ENCODE data around the gene OR11H7. TPM values are rescaled to one million over a fixed set of nuclear protein-coding genes. Genes with fewer than 3 reads are reported as not detected.
"Not testable (repeated sequence)": the region's sequence is repeated elsewhere in the genome, so short reads cannot be mapped to it uniquely, and the experiment has no call there.

The OR11H7 gene
- total RNA-seq, 2 experiments from 2014 or later, result not detected

DNA sequence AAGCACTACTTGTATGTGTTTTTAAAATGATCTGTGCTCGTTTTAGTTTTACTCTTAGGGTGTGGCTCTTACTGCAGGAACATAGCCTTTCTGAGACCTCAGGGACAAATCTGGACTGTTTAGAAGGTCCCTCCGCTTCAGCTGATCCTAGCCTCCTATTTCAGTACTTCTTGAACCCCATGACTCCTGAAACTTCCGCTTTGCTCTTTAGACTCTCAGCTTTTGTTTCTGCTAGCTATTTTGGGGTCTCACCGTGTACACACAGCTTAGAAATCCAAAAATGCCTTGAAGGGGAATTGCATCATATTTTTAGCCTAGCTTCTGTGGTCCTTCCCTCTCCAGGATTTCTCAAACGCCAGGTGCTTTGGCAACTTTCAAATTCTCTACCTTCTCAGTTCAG, 29.8 kb upstream of the OR11H7 start:
- no peaks in the 10 kb centered on the region for H3K4me1 ChIP-seq (ENCODE audit: insufficient read depth, low read length, poor library complexity, severe bottlenecking)
- no peak overlapping the region for H3K4me2 ChIP-seq (ENCODE audit: low read length)
- H3K9me2 ChIP-seq (ENCODE audit: insufficient read depth, low read length), result no peaks in the 10 kb centered on the region
- no peak overlapping the region for H2AFZ ChIP-seq (ENCODE audit: low read length)
- no peaks in the 10 kb centered on the region for H3K79me2 ChIP-seq (ENCODE audit: insufficient read depth, low read depth, low read length)
- ChIA-PET POLR2A (no interaction called here), CTCF (ENCODE audit: unreplicated experiment) (no interaction called here)
- TF ChIP-seq EZH2phosphoT487 (IDR thresholded peaks at IDR 0.05; ENCODE audit: borderline replicate concordance, low read depth, low read length) (no peak), CTCF (conservative IDR thresholded peaks at IDR 0.05; ENCODE audit: low read length) (no peak)
- H3K36me3 ChIP-seq (ENCODE audit: insufficient read depth, low read length), result no peaks in the 10 kb centered on the region
- no peaks in the 10 kb centered on the region for H3K9me3 ChIP-seq (ENCODE audit: low read length)
- no peak overlapping the region for H3K27ac ChIP-seq (ENCODE audit: low read depth, low read length, poor library complexity, severe bottlenecking)
- BruUV-seq (replicated peaks), result no TSS peak
- no peak overlapping the region for H3K4me3 ChIP-seq (ENCODE audit: low read depth, low read length, poor library complexity, severe bottlenecking)
- no peaks in the 10 kb centered on the region for H4K20me1 ChIP-seq (ENCODE audit: insufficient read depth, low read length)
- intact Hi-C loops (cut with micrococcal nuclease; ENCODE audit: unreplicated experiment), result no loop called here
- DNase-seq (ENCODE audit: low spot score), result no peak

- no TSS peak for BruUV-seq (replicated peaks)
- no peaks in the 10 kb centered on the region for H3K4me1 ChIP-seq (ENCODE audit: insufficient read depth, low read length, poor library complexity, severe bottlenecking)
- no peaks in the 10 kb centered on the region for H3K79me2 ChIP-seq (ENCODE audit: insufficient read depth, low read depth, low read length)
- DNase-seq (ENCODE audit: low spot score), result no peak
- H3K4me2 ChIP-seq (ENCODE audit: low read length), result no peak overlapping the region
- H3K9me3 ChIP-seq (ENCODE audit: low read length), result no peaks in the 10 kb centered on the region
- H3K9me2 ChIP-seq (ENCODE audit: insufficient read depth, low read length), result no peaks in the 10 kb centered on the region
- H3K36me3 ChIP-seq (ENCODE audit: insufficient read depth, low read length), result no peaks in the 10 kb centered on the region
- ChIA-PET CTCF (ENCODE audit: unreplicated experiment) (no interaction called here), POLR2A (no interaction called here)
- H3K4me3 ChIP-seq (ENCODE audit: low read depth, low read length, poor library complexity, severe bottlenecking), result no peak overlapping the region
- H2AFZ ChIP-seq (ENCODE audit: low read length), result no peak overlapping the region
- no peak for TF ChIP-seq CTCF (conservative IDR thresholded peaks at IDR 0.05; ENCODE audit: low read length)
- TF ChIP-seq EZH2phosphoT487 (IDR thresholded peaks at IDR 0.05; ENCODE audit: borderline replicate concordance, low read depth, low read length), result no peak
- intact Hi-C loops (cut with micrococcal nuclease; ENCODE audit: unreplicated experiment), result no loop called here
- no peaks in the 10 kb centered on the region for H4K20me1 ChIP-seq (ENCODE audit: insufficient read depth, low read length)
- no peak overlapping the region for H3K27ac ChIP-seq (ENCODE audit: low read depth, low read length, poor library complexity, severe bottlenecking)
Measured at GRCh38 chr14:20204721-20205120, 24.1 kb upstream of the OR11H7 start.

DNA sequence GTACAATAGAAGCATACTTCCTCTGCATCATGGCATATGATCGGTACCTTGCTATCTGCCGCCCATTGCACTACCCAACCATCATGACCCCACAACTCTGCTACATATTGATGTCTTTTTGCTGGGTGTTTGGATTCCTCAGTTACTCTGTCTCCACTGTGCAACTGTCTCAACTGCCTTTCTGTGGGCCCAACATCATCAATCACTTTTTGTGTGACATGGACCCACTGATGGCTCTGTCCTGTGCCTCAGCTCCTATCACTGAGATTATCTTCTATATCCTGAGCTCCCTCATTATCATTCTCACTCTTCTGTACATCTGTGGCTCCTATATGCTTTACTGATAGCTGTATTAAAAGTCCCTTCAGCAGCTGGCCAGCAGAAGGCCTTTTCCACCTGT, 19.2 kb upstream of the OR11H7 start:
- no peak for DNase-seq (ENCODE audit: low spot score)
- no TSS peak for BruUV-seq (replicated peaks)
- TF ChIP-seq CTCF (conservative IDR thresholded peaks at IDR 0.05; ENCODE audit: low read length) (no peak), EZH2phosphoT487 (IDR thresholded peaks at IDR 0.05; ENCODE audit: borderline replicate concordance, low read depth, low read length) (no peak)
- Histone ChIP-seq H3K9me3 (ENCODE audit: low read length) (no peaks in the 10 kb centered on the region), H3K9me2 (ENCODE audit: insufficient read depth, low read length) (no peaks in the 10 kb centered on the region), H3K36me3 (ENCODE audit: insufficient read depth, low read length) (no peaks in the 10 kb centered on the region), H3K4me1 (ENCODE audit: insufficient read depth, low read length, poor library complexity, severe bottlenecking) (no peaks in the 10 kb centered on the region), H3K27ac (ENCODE audit: low read depth, low read length, poor library complexity, severe bottlenecking) (no peak overlapping the region), H3K79me2 (ENCODE audit: insufficient read depth, low read depth, low read length) (no peaks in the 10 kb centered on the region), H2AFZ (ENCODE audit: low read length) (no peak overlapping the region), H3K4me2 (ENCODE audit: low read length) (no peak overlapping the region), H4K20me1 (ENCODE audit: insufficient read depth, low read length) (no peaks in the 10 kb centered on the region), H3K4me3 (ENCODE audit: low read depth, low read length, poor library complexity, severe bottlenecking) (no peak overlapping the region)
- intact Hi-C loops (cut with micrococcal nuclease; ENCODE audit: unreplicated experiment), result no loop called here
- POLR2A ChIA-PET, result no interaction called here
- CTCF ChIA-PET (ENCODE audit: unreplicated experiment), result no interaction called here

GRCh38 chr14:20212406-20212805, 16.4 kb upstream of the OR11H7 start:
- DNase-seq (ENCODE audit: low spot score); POLR2A ChIA-PET; intact Hi-C loops (cut with micrococcal nuclease; ENCODE audit: unreplicated experiment); H3K4me3 ChIP-seq (ENCODE audit: low read depth, low read length, poor library complexity, severe bottlenecking); H3K4me1 ChIP-seq (ENCODE audit: insufficient read depth, low read length, poor library complexity, severe bottlenecking); H3K27ac ChIP-seq (ENCODE audit: low read depth, low read length, poor library complexity, severe bottlenecking); CTCF ChIA-PET (ENCODE audit: unreplicated experiment); H4K20me1 ChIP-seq (ENCODE audit: insufficient read depth, low read length); H3K79me2 ChIP-seq (ENCODE audit: insufficient read depth, low read depth, low read length); H3K4me2 ChIP-seq (ENCODE audit: low read length); BruUV-seq (replicated peaks); H3K36me3 ChIP-seq (ENCODE audit: insufficient read depth, low read length); H2AFZ ChIP-seq (ENCODE audit: low read length); H3K9me3 ChIP-seq (ENCODE audit: low read length); H3K9me2 ChIP-seq (ENCODE audit: insufficient read depth, low read length): not testable (repeated sequence)

Measured in OCI-LY7 (cell line).